ACHN (cell line): Measurements from ENCODE around the gene GPR31.

Experiments used
- DNase-seq: peaks from one replicate; pipeline ENCODE4 v3.0.0-alpha.2; 2015
- in situ Hi-C: cut with HindIII; loops from 2 replicates; pipeline ENCODE4 v1.10.0; 2017; ENCODE audit warnings: low sequenced_read_pairs, low pct_ligation_motif_present, low pct_unique_long_range_greater_than_20kb

The GPR31 gene

GRCh38 chr6:167107787-167108186 lies 50.0 kb downstream of the GPR31 start:
- in situ Hi-C loops, result no loop called here
- DNase-seq, result no peak

DNA sequence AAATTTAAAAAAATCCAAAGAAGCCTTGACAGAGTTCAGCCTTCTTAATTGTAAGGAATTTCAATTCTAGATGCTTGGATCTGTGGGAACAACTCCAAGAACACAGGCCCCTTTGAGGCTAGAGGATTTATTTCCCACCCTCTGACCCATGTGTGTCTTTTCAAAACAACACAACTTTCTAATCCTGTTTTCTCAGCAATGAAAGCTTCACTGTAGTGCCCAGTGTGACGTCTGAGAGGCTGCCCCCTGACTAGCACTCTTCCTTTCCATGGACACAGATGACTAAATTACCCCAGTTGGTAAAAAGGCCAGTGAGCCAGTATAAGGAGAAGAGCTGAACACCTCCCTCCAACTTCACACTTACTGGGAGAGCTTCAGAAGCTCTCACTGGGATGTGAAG lies 51.4 kb downstream of the GPR31 start:
- no peak for DNase-seq
- in situ Hi-C loops, result no loop called here
